Neutrophil (primary cell): ENCODE results near the gene ERCC6L2.

Source experiments
- H3K27ac ChIP-seq: fragments of 200-600 bp; sonication (generic); 2 replicates; pipeline ENCODE4 v1.5.1; 2016; ENCODE audit warnings: mild to moderate bottlenecking, moderate library complexity
- H3K27me3 ChIP-seq: fragments of 200-600 bp; sonication (generic); 2 replicates; pipeline ENCODE4 v1.6.0; 2016; ENCODE audit warnings: mild to moderate bottlenecking
- H3K36me3 ChIP-seq: fragments of 200-600 bp; sonication (generic); 2 replicates; pipeline ENCODE4 v1.5.1; 2017
- H3K4me1 ChIP-seq, 2 experiments: fragments of 200-600 bp in 1 of 2; sonication (generic) in 1 of 2; 1 replicate in 1 of 2; 2 replicates in 1 of 2; pipeline versions ENCODE4 v1.5.1 to v1.6.1; 2013 to 2016; ENCODE audit warnings: low read depth in 1 of 2, low read length in 1 of 2, mild to moderate bottlenecking in 1 of 2, moderate library complexity in 1 of 2; ENCODE audit not compliant: control insufficient read depth in 1 of 2, insufficient read depth in 1 of 2
- H3K4me3 ChIP-seq, 2 experiments: fragments of 200-600 bp in 1 of 2; sonication (generic) in 1 of 2; 1 replicate in 1 of 2; 2 replicates in 1 of 2; pipeline ENCODE4 v1.5.1; 2013 to 2016; ENCODE audit warnings: low read depth in 1 of 2, low read length in 1 of 2, mild to moderate bottlenecking in 1 of 2, moderate library complexity in 1 of 2
- H3K9me3 ChIP-seq: fragments of 200-600 bp; sonication (generic); 2 replicates; pipeline ENCODE4 v1.5.1; 2016
- TF ChIP-seq, protein P1 (sequence below): fragments of 200-600 bp; sonication (generic); IDR thresholded peaks from 2 replicates; pipeline ENCODE4 v1.5.1; 2016; ENCODE audit warnings: antibody characterized with exemption

ERCC6L2 gene

DNA sequence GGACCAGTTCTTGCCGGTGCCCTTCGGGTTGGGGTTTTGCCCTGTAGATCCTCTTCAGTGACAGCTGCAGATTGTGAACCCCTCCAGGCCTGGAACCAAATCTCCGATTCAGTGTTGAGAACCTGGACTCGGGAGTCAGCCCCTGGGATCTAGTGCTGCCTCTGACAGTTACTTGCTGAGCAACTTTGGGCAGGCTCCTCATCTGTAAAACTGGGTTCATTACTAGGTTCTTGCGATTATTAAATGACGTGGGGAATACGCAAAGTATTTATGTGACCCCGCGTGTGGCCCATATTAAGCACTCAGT is 600 bp downstream of the ERCC6L2 start:
- Histone ChIP-seq H3K27me3 (no peaks in the 10 kb centered on the region), H3K36me3 (no peaks in the 10 kb centered on the region), H3K4me1 (peaks cover 8 to 9% of the 10 kb centered on the region in 2 experiments), H3K4me3 (no peak overlapping the region), H3K9me3 (no peaks in the 10 kb centered on the region), H3K27ac (peak overlapping the region; percentile 99)
- TF ChIP-seq, protein P1, sequence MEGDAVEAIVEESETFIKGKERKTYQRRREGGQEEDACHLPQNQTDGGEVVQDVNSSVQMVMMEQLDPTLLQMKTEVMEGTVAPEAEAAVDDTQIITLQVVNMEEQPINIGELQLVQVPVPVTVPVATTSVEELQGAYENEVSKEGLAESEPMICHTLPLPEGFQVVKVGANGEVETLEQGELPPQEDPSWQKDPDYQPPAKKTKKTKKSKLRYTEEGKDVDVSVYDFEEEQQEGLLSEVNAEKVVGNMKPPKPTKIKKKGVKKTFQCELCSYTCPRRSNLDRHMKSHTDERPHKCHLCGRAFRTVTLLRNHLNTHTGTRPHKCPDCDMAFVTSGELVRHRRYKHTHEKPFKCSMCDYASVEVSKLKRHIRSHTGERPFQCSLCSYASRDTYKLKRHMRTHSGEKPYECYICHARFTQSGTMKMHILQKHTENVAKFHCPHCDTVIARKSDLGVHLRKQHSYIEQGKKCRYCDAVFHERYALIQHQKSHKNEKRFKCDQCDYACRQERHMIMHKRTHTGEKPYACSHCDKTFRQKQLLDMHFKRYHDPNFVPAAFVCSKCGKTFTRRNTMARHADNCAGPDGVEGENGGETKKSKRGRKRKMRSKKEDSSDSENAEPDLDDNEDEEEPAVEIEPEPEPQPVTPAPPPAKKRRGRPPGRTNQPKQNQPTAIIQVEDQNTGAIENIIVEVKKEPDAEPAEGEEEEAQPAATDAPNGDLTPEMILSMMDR = no peak

DNA sequence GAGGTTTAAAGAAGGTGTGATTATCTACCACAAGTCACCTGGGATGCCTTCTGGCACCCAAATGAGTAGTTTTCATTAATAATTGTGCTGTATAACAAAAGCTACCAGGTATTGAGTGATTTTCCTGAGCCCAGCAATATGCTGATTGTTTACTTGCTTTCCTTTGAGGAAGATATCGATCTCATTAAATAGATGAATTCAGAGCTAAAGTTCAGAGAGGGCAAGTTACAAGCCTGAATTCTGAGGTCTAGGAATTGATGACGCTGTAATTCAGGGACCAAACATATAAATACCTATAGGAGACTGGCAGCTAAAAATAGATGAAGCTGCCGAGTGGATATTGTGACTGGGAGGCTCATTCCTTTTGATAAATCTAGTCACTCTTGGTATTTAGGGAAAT is 1.1 kb downstream of the ERCC6L2 start:
- Histone ChIP-seq H3K27ac (peak overlapping the region; percentile 99), H3K4me1 (peaks cover 8 to 9% of the 10 kb centered on the region in 2 experiments), H3K4me3 (no peak overlapping the region), H3K9me3 (no peaks in the 10 kb centered on the region), H3K27me3 (no peaks in the 10 kb centered on the region), H3K36me3 (no peaks in the 10 kb centered on the region)
- TF ChIP-seq, protein P1 = no peak

DNA sequence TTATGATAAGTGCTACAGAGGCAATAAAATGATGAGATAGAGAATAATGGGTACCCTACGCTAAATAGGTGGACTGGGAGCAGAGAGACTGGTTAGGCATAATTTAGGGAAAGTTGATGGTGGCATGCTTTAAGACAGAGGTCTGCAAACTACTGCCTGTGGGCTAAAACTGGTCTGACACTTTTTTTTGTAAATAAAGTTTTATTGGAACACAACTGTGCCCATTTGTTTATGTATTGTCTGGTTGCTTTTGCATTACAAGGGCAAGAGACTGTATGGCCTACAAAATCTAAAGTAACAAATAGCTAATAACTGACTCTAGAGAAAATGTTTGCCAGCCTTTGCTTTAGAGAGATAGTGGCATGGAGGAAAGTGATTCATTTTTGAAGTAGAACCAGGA is 2.5 kb downstream of the ERCC6L2 start:
- no peaks in the 10 kb centered on the region for H3K36me3 ChIP-seq
- TF ChIP-seq, protein P1 = no peak
- no peak overlapping the region for H3K27ac ChIP-seq
- peaks cover 8 to 9% of the 10 kb centered on the region in 2 experiments for H3K4me1 ChIP-seq
- no peak overlapping the region for H3K4me3 ChIP-seq
- no peaks in the 10 kb centered on the region for H3K27me3 ChIP-seq
- no peaks in the 10 kb centered on the region for H3K9me3 ChIP-seq

DNA sequence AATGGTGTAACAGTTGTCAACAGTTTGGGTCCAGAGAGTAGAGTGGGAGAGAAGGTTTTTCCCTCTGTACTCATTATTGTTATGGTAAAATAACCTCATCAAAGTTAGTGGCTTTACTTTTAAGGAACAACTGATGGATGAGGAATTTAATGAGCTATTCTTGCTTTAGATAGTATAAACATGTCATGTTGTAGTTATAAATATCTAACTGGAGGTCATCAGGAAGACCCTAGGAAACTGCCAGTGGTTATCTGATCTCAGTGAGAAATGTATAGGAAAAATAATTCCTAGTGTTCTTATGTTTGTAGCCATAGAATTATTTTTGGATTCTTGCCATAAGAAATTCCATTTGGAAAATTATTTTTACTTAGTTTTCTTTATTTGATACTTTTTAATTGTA is 4.1 kb downstream of the ERCC6L2 start:
- Histone ChIP-seq H3K4me1 (peaks cover 6% of the 10 kb centered on the region in 2 experiments), H3K4me3 (no peak overlapping the region), H3K27ac (no peak overlapping the region), H3K9me3 (no peaks in the 10 kb centered on the region), H3K36me3 (no peaks in the 10 kb centered on the region), H3K27me3 (no peaks in the 10 kb centered on the region)
- TF ChIP-seq, protein P1 = no peak

DNA sequence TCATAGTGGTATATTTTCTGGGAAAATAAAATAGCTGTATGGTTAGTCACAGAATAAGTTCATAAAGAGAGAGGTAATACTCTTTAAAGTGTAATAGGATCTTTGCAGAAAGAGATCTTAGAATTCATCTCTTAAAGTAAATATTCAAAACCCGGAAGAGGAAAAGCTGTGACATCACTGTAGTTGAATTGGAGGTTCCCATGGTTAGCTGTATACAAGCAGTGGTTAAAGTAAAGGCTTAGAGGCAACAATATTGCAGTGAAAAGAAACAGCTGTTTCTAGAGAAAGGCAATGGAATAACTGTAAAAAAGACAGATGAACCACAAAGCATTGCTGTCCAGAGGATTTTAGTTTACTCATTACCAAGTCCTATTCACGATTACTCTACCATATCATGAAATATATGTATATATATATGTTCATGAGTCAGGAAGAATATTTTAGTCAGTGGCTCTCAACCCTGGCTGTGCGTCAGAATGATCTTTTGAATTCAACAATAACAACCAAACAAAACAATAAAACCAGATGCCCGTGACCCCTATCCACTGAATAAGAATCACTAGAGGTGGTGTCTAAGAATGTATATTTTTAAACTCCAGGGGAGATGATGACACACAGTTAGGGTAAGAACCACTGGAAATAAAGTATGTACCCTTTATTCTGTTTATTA is 4.7 kb downstream of the ERCC6L2 start:
- H3K4me1 ChIP-seq = peaks cover 0 to under 1% of the 10 kb centered on the region in 2 experiments
- H3K36me3 ChIP-seq = no peaks in the 10 kb centered on the region
- H3K27ac ChIP-seq = no peak overlapping the region
- no peaks in the 10 kb centered on the region for H3K27me3 ChIP-seq
- H3K4me3 ChIP-seq = no peak overlapping the region
- H3K9me3 ChIP-seq = no peaks in the 10 kb centered on the region
- TF ChIP-seq, protein P1 = no peak
